ENCODE data around the gene WSB2.
A peak's percentile ranks its signal among the peaks of the same experiment; 100 is the strongest.
"Not testable (repeated sequence)": the region's sequence is repeated elsewhere in the genome, so short reads cannot be mapped to it uniquely, and the experiment has no call there.

Gene WSB2

GRCh38 chr12:118034429-118035189, 26.4 kb downstream of the WSB2 start:
- DNase-seq = peak; percentile 71

GRCh38 chr12:118033902-118034301, 27.1 kb downstream of the WSB2 start:
- DNase-seq = no peak

GRCh38 chr12:118033323-118033722, 27.7 kb downstream of the WSB2 start:
- peak; percentile 34 for DNase-seq

- no peak for DNase-seq
These were observed 28.8 kb downstream of the WSB2 start for GRCh38 chr12:118032188-118032587.

GRCh38 chr12:118029166-118029565, 31.8 kb downstream of the WSB2 start:
- DNase-seq = no peak

- no peak for DNase-seq
These were observed 35.8 kb downstream of the WSB2 start for GRCh38 chr12:118025168-118025567.

- no peak for DNase-seq
These were observed 37.6 kb downstream of the WSB2 start for GRCh38 chr12:118023301-118023860.

GRCh38 chr12:118022728-118023109, 38.3 kb downstream of the WSB2 start:
- DNase-seq = no peak

- DNase-seq = not testable (repeated sequence)
These were observed 38.8 kb downstream of the WSB2 start for GRCh38 chr12:118022097-118022727.

- DNase-seq = no peak
These were observed 40.9 kb downstream of the WSB2 start for GRCh38 chr12:118020036-118020435.

- DNase-seq = no peak
These were observed 43.1 kb downstream of the WSB2 start for GRCh38 chr12:118017926-118018325.

- DNase-seq = peak; percentile 96
These were observed 44.3 kb downstream of the WSB2 start, which contains the start of gene RFC5 for GRCh38 chr12:118016424-118017264. TSS of gene RFC5 (plus strand) at chr12:118016703. CDS start at chr12:118016828, 125 bp downstream.

GRCh38 chr12:118015944-118016343, 45.0 kb downstream of the WSB2 start:
- no peak for DNase-seq

GRCh38 chr12:118015306-118015705, 45.7 kb downstream of the WSB2 start:
- no peak for DNase-seq

GRCh38 chr12:118013283-118013682, 47.7 kb downstream of the WSB2 start:
- DNase-seq = no peak

- no peak for DNase-seq
These were observed 49.0 kb downstream of the WSB2 start for GRCh38 chr12:118011961-118012360.

GRCh38 chr12:118011377-118011776, 49.6 kb downstream of the WSB2 start:
- no peak for DNase-seq

GRCh38 chr12:118010903-118011302, 50.1 kb downstream of the WSB2 start:
- no peak for DNase-seq

GRCh38 chr12:117999806-118000205, 61.2 kb downstream of the WSB2 start:
- not testable (repeated sequence) for DNase-seq

- DNase-seq = no peak
These were observed 62.3 kb downstream of the WSB2 start for GRCh38 chr12:117998719-117999118.

- DNase-seq = no peak
These were observed 66.2 kb downstream of the WSB2 start for GRCh38 chr12:117994551-117995438.

All from HCEC 1CT (cell line).